Bronchial epithelial cell (primary cell): ENCODE results near the gene MTCP1. TPM values are rescaled to one million over a fixed set of nuclear protein-coding genes. Genes with fewer than 3 reads are reported as not detected.
A peak's percentile ranks its signal among the peaks of the same experiment; 100 is the strongest.

Experiments
- DNase-seq: peaks from one replicate; pipeline ENCODE4 v3.0.0-alpha.2; 2010; ENCODE audit warnings: low read depth
- FAIRE-seq: peaks from 2 replicates; lab custom pipeline; 2011; peaks lifted over from hg19 to GRCh38; lab: Jason Lieb, UNC
- H3K27me3 ChIP-seq: 2 replicates; pipeline ENCODE4 v1.5.1; 2011; ENCODE audit warnings: low read length; ENCODE audit not compliant: control insufficient read depth, insufficient read depth
- H3K36me3 ChIP-seq: 2 replicates; pipeline ENCODE4 v1.5.1; 2011; ENCODE audit warnings: low read length; ENCODE audit not compliant: control insufficient read depth, insufficient read depth
- H3K4me3 ChIP-seq: 2 replicates; pipeline ENCODE4 v1.5.1; 2011; ENCODE audit warnings: mild to moderate bottlenecking, low read depth, low read length, control low read depth
- total RNA-seq: library from RNA; depleted of rRNA; stranded (reverse); fragments of >200 nt; gene quantifications from 2 replicates; pipeline ENCODE4 v1.2.1, GENCODE V29; 2014
- TF ChIP-seq, protein P1 (sequence below): IDR thresholded peaks from 2 replicates; pipeline ENCODE4 v1.5.1; 2011; ENCODE audit warnings: mild to moderate bottlenecking, moderate library complexity, low read length, control low read depth, inconsistent platforms; ENCODE audit not compliant: insufficient read depth, severe bottlenecking

Gene MTCP1
- total RNA-seq, 1 donor from 2014 or later = 1.8 TPM

DNA sequence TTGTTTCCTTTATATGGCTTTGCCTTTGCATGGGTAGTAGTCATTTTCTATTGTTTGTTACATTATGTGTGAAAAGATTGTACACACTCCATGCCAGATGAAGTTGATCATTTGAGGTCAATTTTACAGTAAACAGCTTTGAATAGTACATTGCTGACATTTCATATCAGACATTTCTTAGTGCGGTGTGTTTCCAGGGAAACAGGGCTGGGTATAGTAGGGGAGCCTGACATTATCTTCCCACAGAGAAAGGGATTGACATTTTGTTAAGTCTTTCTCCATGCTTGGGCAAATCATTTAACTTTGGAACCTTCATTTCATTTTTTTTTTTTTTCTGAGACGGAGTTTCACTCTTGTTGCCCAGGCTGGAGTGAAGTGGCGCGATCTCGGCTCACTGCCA, 39.3 kb downstream of the MTCP1 start:
- Histone ChIP-seq H3K4me3 (no peak overlapping the region), H3K36me3 (no peaks in the 10 kb centered on the region), H3K27me3 (no peaks in the 10 kb centered on the region)
- FAIRE-seq (no peak), DNase-seq (no peak)
- TF ChIP-seq, protein P1, sequence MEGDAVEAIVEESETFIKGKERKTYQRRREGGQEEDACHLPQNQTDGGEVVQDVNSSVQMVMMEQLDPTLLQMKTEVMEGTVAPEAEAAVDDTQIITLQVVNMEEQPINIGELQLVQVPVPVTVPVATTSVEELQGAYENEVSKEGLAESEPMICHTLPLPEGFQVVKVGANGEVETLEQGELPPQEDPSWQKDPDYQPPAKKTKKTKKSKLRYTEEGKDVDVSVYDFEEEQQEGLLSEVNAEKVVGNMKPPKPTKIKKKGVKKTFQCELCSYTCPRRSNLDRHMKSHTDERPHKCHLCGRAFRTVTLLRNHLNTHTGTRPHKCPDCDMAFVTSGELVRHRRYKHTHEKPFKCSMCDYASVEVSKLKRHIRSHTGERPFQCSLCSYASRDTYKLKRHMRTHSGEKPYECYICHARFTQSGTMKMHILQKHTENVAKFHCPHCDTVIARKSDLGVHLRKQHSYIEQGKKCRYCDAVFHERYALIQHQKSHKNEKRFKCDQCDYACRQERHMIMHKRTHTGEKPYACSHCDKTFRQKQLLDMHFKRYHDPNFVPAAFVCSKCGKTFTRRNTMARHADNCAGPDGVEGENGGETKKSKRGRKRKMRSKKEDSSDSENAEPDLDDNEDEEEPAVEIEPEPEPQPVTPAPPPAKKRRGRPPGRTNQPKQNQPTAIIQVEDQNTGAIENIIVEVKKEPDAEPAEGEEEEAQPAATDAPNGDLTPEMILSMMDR = no peak

DNA sequence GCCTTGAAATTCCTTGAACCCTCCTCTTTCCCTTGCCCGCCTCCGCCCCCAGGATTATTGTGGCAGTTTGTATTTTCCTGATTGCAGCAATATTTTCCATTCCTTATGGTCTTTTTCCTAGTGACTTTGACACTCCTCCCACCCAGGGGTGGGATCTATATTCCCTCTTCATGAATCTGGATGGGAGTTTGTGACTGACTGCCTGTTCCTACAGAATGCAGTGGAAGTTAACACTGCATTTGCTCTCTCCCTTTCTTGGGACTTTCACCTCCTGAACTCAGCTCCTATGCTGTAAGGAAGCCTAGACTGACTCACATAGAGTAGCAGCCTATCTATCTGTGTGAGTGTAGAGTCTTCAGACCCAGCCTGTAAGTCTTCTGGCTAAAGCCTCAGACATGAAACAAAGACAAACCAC, 42.1 kb downstream of the MTCP1 start:
- Histone ChIP-seq H3K36me3 (no peaks in the 10 kb centered on the region), H3K4me3 (no peak overlapping the region), H3K27me3 (no peaks in the 10 kb centered on the region)
- FAIRE-seq (no peak), DNase-seq (peak; percentile 10)
- TF ChIP-seq, protein P1 = no peak

DNA sequence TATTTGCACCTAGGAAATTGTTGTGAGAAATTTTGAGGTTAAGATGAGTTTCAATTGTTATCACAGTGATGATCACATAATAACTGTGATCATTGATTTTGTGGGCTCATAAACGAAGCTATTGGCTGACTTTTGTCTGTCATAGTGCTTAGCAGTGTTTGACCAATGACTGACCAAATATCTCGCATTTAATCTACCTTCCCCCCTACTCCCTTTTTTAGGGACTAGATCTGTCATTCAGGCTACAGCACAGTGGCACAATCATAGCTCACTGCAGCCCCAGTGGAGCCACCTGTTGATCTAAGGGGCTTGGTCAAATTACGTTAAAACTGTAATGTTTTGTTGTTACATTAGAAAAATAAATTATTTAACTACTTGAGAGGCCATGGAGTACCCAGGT, 42.8 kb downstream of the MTCP1 start:
- Histone ChIP-seq H3K36me3 (no peaks in the 10 kb centered on the region), H3K4me3 (peak overlapping the region; percentile 47), H3K27me3 (no peaks in the 10 kb centered on the region)
- TF ChIP-seq, protein P1 = no peak
- no peak for FAIRE-seq
- DNase-seq = no peak

DNA sequence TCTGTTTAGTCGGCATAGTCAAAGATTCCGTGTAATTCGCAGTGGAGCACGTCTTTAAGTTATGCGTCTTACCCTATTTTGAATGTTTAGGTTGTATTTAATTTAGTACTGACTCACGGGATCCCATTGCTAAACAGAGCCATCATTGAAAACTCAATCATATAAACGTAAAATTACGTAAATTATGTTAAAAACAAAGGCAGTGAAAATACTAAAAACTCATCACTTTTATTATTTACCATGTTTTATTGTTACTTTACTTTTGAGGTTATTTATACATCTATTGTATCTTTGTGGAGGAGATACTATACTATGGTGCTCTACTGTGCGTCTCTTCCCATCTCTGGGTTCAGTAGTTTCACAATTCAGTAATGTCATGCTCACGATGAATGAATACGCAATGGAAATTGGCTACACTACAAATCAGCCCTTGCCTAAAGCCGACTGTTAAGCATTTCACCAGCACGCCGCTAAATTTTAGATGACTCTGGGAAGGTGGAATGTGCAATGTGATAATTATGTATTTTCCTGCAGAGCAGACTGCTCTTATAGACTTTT, 43.3 kb downstream of the MTCP1 start:
- no peak for FAIRE-seq
- TF ChIP-seq, protein P1 = no peak
- Histone ChIP-seq H3K27me3 (no peaks in the 10 kb centered on the region), H3K36me3 (no peaks in the 10 kb centered on the region), H3K4me3 (peak overlapping the region; percentile 47)
- DNase-seq = peak; percentile 61

DNA sequence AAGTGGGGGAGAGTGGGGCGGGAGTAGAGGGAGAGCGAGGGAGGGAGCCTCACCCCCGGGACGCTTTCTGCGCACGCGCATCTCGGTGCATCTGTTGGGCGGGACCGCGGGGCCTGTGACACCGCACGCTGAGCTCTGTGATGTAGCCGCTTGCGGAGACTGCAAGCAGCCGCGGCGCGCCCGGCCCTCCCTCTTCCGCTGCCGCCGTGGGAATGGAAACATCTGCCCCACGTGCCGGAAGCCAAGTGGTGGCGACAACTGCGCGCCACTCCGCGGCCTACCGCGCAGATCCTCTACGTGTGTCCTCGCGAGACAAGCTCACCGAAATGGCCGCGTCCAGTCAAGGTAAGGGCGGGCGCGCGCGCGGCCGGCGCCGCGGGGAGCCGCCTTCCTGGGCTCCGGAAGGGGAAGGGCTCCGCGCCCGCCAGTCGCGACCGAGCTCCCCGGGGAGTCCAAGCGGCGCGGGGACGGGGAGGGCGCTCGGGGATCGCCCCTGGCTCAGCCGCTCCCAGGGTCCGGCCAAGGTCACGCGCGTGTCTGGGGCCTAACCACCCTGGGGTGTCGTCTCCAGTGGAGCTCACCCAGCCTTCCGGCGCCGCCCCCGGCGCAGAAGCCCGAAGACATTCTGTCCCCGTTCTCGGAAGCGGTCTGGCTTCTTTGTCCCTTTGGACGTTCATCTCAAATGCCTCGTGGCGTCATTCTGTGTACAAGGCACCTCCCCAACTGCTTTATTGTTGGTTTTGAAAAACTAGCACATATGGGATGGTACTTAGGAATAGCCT, 44.0 kb downstream of the MTCP1 start, which contains the start of gene FUNDC2:
FUNDC2 (plus strand) TSS at position 118 of the 782 bp plus-strand sequence; CDS start at position 213, 95 bp downstream.
- FAIRE-seq = no peak

More for the DNA sequence above, 44.0 kb downstream of the MTCP1 start, which contains the start of gene FUNDC2:
- no peaks in the 10 kb centered on the region for H3K27me3 ChIP-seq
- no peaks in the 10 kb centered on the region for H3K36me3 ChIP-seq
- H3K4me3 ChIP-seq = peak within 1 kb of the TSS; percentile 47
- peak; percentile 79 for DNase-seq
- TF ChIP-seq, protein P1 = no peak
